ENCODE data around the gene ABCF2.

Gene ABCF2

GRCh38 chr7:151252961-151253711 lies 26.1 kb upstream of the ABCF2 start:
- DNase-seq (ENCODE audit: low read depth in 2 of 2) = no peak

GRCh38 chr7:151252561-151252835 lies 25.5 kb upstream of the ABCF2 start:
- no peak for DNase-seq (ENCODE audit: low read depth in 2 of 2)

- DNase-seq (ENCODE audit: low read depth in 2 of 2) = no peak
These were observed 24.9 kb upstream of the ABCF2 start for GRCh38 chr7:151251689-151252560.

GRCh38 chr7:151251328-151251688 lies 24.3 kb upstream of the ABCF2 start:
- DNase-seq (ENCODE audit: low read depth in 2 of 2) = no peak

- no peak for DNase-seq (ENCODE audit: low read depth in 2 of 2)
These were observed 23.5 kb upstream of the ABCF2 start for GRCh38 chr7:151250181-151251132.

- DNase-seq (ENCODE audit: low read depth in 2 of 2) = no peak
These were observed 22.7 kb upstream of the ABCF2 start for GRCh38 chr7:151249732-151250072.

GRCh38 chr7:151249034-151249731 lies 22.2 kb upstream of the ABCF2 start:
- DNase-seq (ENCODE audit: low read depth in 2 of 2) = no peak

- peak in 1 of 2 donors; percentile 17 for DNase-seq (ENCODE audit: low read depth in 2 of 2)
These were observed 21.5 kb upstream of the ABCF2 start, which contains the start of gene SMARCD3 for GRCh38 chr7:151248346-151249033. Gene SMARCD3 (minus strand): TSS chr7:151248694. CDS start chr7:151248562, 132 bp downstream.

GRCh38 chr7:151247611-151248345 lies 20.8 kb upstream of the ABCF2 start:
- no peak for DNase-seq (ENCODE audit: low read depth in 2 of 2)

- no peak for DNase-seq (ENCODE audit: low read depth in 2 of 2)
These were observed 20.0 kb upstream of the ABCF2 start for GRCh38 chr7:151246851-151247580.

- DNase-seq (ENCODE audit: low read depth in 2 of 2) = no peak
These were observed 19.3 kb upstream of the ABCF2 start for GRCh38 chr7:151246102-151246850.

GRCh38 chr7:151245360-151246101 lies 18.5 kb upstream of the ABCF2 start:
- DNase-seq (ENCODE audit: low read depth in 2 of 2) = peak in 1 of 2 donors; percentile 41

GRCh38 chr7:151244841-151245346 lies 17.9 kb upstream of the ABCF2 start:
- no peak for DNase-seq (ENCODE audit: low read depth in 2 of 2)

GRCh38 chr7:151244196-151244840 lies 17.3 kb upstream of the ABCF2 start:
- peak in 1 of 2 donors; percentile 24 for DNase-seq (ENCODE audit: low read depth in 2 of 2)

GRCh38 chr7:151243408-151244195 lies 16.6 kb upstream of the ABCF2 start:
- no peak for DNase-seq (ENCODE audit: low read depth in 2 of 2)

- no peak for DNase-seq (ENCODE audit: low read depth in 2 of 2)
These were observed 16.0 kb upstream of the ABCF2 start for GRCh38 chr7:151243045-151243349.
